Measurements from ENCODE around the gene INPP4B. TPM values are rescaled to one million over a fixed set of nuclear protein-coding genes. Genes with fewer than 3 reads are reported as not detected.
"Not testable (repeated sequence)": the region's sequence is repeated elsewhere in the genome, so short reads cannot be mapped to it uniquely, and the experiment has no call there.

Gene INPP4B
- total RNA-seq, 1 experiment from 2014 or later: 41.0 TPM

DNA sequence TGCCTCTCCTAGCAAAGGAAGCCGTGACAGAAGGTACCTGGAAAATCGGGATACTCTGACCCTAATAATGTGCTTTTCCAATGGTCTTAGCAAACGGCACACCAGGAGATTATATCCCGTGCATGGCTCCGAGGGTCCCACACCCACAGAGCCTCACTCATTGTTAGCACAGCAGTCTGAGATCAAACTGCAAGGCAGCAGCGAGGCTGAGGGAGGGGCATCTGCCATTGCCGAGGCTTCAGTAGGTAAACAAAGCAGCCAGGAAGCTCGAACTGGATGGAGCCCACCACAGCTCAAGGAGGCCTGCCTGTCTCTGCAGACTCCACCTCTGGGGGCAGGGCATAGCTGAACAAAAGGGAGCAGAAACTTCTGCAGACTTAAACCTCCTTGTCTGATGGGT lies 779.5 kb downstream of the INPP4B start:
- BruUV-seq (replicated peaks); H3K27me3 ChIP-seq (ENCODE audit: low read length); H3K4me1 ChIP-seq (ENCODE audit: insufficient read depth, low read length); H4K20me1 ChIP-seq (ENCODE audit: low read length); H3K79me2 ChIP-seq (ENCODE audit: low read length); H3K4me2 ChIP-seq (ENCODE audit: low read length); H2AFZ ChIP-seq (ENCODE audit: low read length); CTCF ChIA-PET; H3K36me3 ChIP-seq (ENCODE audit: low read depth, low read length); H3K4me3 ChIP-seq (ENCODE audit: low read length); intact Hi-C loops (cut with micrococcal nuclease); H3F3A ChIP-seq (ENCODE audit: low read length, unreplicated experiment); POLR2A ChIA-PET (ENCODE audit: unreplicated experiment); ATAC-seq; H3K9me2 ChIP-seq (replicated peaks; ENCODE audit: low read length); H3K9me3 ChIP-seq (ENCODE audit: low read length); DNase-seq; H3K9ac ChIP-seq (ENCODE audit: low read length); H3K27ac ChIP-seq (ENCODE audit: low read length): not testable (repeated sequence)

DNA sequence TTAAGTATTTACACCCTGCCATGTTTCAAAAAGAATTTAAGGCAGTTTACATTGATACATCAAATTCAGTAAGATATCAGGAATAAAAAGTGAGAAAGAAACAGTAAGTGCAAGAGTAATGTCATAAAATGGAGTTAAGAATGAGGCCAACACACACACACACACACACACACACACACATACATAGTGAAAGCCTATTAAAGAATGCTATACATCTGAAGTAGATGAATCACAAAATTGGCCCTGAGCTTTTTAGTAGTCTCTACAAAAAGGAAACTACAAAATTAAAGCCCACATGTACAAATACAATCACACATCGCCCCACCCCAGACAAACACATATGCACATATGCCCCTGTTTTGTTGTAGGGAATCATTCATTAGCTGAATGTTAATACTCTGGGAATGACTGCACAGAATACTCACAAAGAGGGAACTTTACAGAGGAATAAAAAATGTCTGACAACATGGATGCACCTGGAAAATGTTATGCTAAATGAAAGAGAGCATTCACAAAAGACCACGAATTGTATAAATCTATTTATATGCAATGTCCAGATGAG lies 780.9 kb downstream of the INPP4B start:
- Histone ChIP-seq H3K27me3 (ENCODE audit: low read length) (no peaks in the 10 kb centered on the region), H3K4me1 (ENCODE audit: insufficient read depth, low read length) (no peaks in the 10 kb centered on the region), H3K4me2 (ENCODE audit: low read length) (no peak overlapping the region), H4K20me1 (ENCODE audit: low read length) (no peaks in the 10 kb centered on the region), H3K27ac (ENCODE audit: low read length) (no peak overlapping the region), H2AFZ (ENCODE audit: low read length) (no peak overlapping the region), H3K36me3 (ENCODE audit: low read depth, low read length) (no peaks in the 10 kb centered on the region), H3K9me2 (replicated peaks; ENCODE audit: low read length) (no peaks in the 10 kb centered on the region), H3F3A (ENCODE audit: low read length, unreplicated experiment) (no peaks in the 10 kb centered on the region), H3K79me2 (ENCODE audit: low read length) (no peaks in the 10 kb centered on the region), H3K9ac (ENCODE audit: low read length) (no peak overlapping the region), H3K9me3 (ENCODE audit: low read length) (no peaks in the 10 kb centered on the region), H3K4me3 (ENCODE audit: low read length) (no peak overlapping the region)
- no TSS peak for BruUV-seq (replicated peaks)
- ChIA-PET CTCF (no interaction called here), POLR2A (ENCODE audit: unreplicated experiment) (no interaction called here)
- intact Hi-C loops (cut with micrococcal nuclease): no loop called here
- DNase-seq (no peak), ATAC-seq (no peak)
- TF ChIP-seq EZH2 (IDR thresholded peaks at IDR 0.05; ENCODE audit: low read length, unreplicated experiment) (no peak), EZH2phosphoT487 (IDR thresholded peaks at IDR 0.05; ENCODE audit: borderline replicate concordance, low read length) (no peak)
- TF ChIP-seq, protein P1, sequence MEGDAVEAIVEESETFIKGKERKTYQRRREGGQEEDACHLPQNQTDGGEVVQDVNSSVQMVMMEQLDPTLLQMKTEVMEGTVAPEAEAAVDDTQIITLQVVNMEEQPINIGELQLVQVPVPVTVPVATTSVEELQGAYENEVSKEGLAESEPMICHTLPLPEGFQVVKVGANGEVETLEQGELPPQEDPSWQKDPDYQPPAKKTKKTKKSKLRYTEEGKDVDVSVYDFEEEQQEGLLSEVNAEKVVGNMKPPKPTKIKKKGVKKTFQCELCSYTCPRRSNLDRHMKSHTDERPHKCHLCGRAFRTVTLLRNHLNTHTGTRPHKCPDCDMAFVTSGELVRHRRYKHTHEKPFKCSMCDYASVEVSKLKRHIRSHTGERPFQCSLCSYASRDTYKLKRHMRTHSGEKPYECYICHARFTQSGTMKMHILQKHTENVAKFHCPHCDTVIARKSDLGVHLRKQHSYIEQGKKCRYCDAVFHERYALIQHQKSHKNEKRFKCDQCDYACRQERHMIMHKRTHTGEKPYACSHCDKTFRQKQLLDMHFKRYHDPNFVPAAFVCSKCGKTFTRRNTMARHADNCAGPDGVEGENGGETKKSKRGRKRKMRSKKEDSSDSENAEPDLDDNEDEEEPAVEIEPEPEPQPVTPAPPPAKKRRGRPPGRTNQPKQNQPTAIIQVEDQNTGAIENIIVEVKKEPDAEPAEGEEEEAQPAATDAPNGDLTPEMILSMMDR (conservative IDR thresholded peaks at IDR 0.05; ENCODE audit: low read depth, low read length): no peak

DNA sequence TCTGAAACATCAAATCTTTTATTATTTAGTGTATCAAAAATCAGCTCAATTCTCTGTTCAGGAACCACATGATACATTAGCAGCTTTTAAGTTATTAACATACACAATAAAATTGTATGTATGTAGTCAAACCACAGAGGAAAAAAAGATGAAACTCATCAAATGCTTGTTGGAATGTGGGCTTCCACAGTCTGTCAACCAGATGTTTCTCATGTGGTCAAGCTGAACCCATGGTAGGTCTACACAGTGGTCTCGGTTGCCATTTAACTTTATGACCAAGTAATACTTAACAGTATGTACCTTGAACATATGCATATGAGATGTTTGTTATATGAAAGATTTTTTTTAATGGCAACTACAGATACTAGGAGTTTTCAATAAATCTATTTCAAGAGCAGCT lies 781.9 kb downstream of the INPP4B start:
- Histone ChIP-seq H3K4me1 (ENCODE audit: insufficient read depth, low read length) (no peaks in the 10 kb centered on the region), H3K4me3 (ENCODE audit: low read length) (no peak overlapping the region), H3K4me2 (ENCODE audit: low read length) (no peak overlapping the region), H3K27me3 (ENCODE audit: low read length) (no peaks in the 10 kb centered on the region), H3K79me2 (ENCODE audit: low read length) (no peaks in the 10 kb centered on the region), H4K20me1 (ENCODE audit: low read length) (no peaks in the 10 kb centered on the region), H2AFZ (ENCODE audit: low read length) (no peak overlapping the region), H3K9me3 (ENCODE audit: low read length) (no peaks in the 10 kb centered on the region), H3K9ac (ENCODE audit: low read length) (no peak overlapping the region), H3K9me2 (replicated peaks; ENCODE audit: low read length) (no peaks in the 10 kb centered on the region), H3K36me3 (ENCODE audit: low read depth, low read length) (no peaks in the 10 kb centered on the region), H3F3A (ENCODE audit: low read length, unreplicated experiment) (no peaks in the 10 kb centered on the region), H3K27ac (ENCODE audit: low read length) (no peak overlapping the region)
- CTCF ChIA-PET: no interaction called here
- DNase-seq: no peak
- BruUV-seq (replicated peaks): no TSS peak
- ATAC-seq: no peak
- intact Hi-C loops (cut with micrococcal nuclease): no loop called here
- TF ChIP-seq EZH2phosphoT487 (IDR thresholded peaks at IDR 0.05; ENCODE audit: borderline replicate concordance, low read length) (no peak), EZH2 (IDR thresholded peaks at IDR 0.05; ENCODE audit: low read length, unreplicated experiment) (no peak)
- TF ChIP-seq, protein P1 (conservative IDR thresholded peaks at IDR 0.05; ENCODE audit: low read depth, low read length): no peak
- POLR2A ChIA-PET (ENCODE audit: unreplicated experiment): no interaction called here

All from PC-3 (cell line).